ENCODE data around the gene PFKFB4.

GRCh38 chr3:48500656-48501055 is 55.9 kb downstream of the PFKFB4 start:
- TF ChIP-seq CTCF (IDR thresholded peaks at IDR 0.05) (no peak), POLR2A (IDR thresholded peaks at IDR 0.05) (no peak)
